Fibroblast of skin of left quadriceps (primary cell): ENCODE results near the gene TIPRL.

Experiments
- DNase-seq, 2 experiments: peaks; one replicate each; pipeline ENCODE4 v3.0.0-alpha.2; 2013; ENCODE audit warnings: low read depth in 2 of 2

The TIPRL gene

GRCh38 chr1:168213349-168213748 lies 34.6 kb downstream of the TIPRL start:
- DNase-seq = no peak

- DNase-seq = no peak
These were observed 37.4 kb downstream of the TIPRL start for GRCh38 chr1:168216171-168216570.

- DNase-seq = no peak
These were observed 38.9 kb downstream of the TIPRL start for GRCh38 chr1:168217664-168218063.

GRCh38 chr1:168218658-168219057 lies 39.9 kb downstream of the TIPRL start:
- DNase-seq = no peak

GRCh38 chr1:168220470-168220871 lies 41.7 kb downstream of the TIPRL start:
- DNase-seq = no peak

- DNase-seq = no peak
These were observed 42.5 kb downstream of the TIPRL start for GRCh38 chr1:168221275-168221674.

- no peak for DNase-seq
These were observed 44.5 kb downstream of the TIPRL start for GRCh38 chr1:168223261-168223660.

- DNase-seq = peak; percentile 68 to 70
These were observed 45.1 kb downstream of the TIPRL start for GRCh38 chr1:168223681-168224540.

GRCh38 chr1:168224991-168225390 lies 46.2 kb downstream of the TIPRL start:
- no peak for DNase-seq

GRCh38 chr1:168225476-168226190 lies 46.9 kb downstream of the TIPRL start, which contains the start of gene SFT2D2:
Gene SFT2D2 (plus strand): TSS chr1:168226004. CDS start chr1:168226080, 76 bp downstream.
- DNase-seq = peak in 1 of 2 experiments; percentile 31

- DNase-seq = no peak
These were observed 48.9 kb downstream of the TIPRL start for GRCh38 chr1:168227620-168228019.

GRCh38 chr1:168229893-168230292 lies 51.1 kb downstream of the TIPRL start:
- no peak for DNase-seq

GRCh38 chr1:168230709-168231108 lies 51.9 kb downstream of the TIPRL start:
- DNase-seq = no peak

- no peak for DNase-seq
These were observed 56.2 kb downstream of the TIPRL start for GRCh38 chr1:168234846-168235547.

GRCh38 chr1:168235548-168235885 lies 56.8 kb downstream of the TIPRL start:
- no peak for DNase-seq

- no peak for DNase-seq
These were observed 57.2 kb downstream of the TIPRL start for GRCh38 chr1:168235937-168236336.

GRCh38 chr1:168236836-168237611 lies 58.3 kb downstream of the TIPRL start:
- DNase-seq = no peak

GRCh38 chr1:168243198-168243597 lies 64.4 kb downstream of the TIPRL start:
- no peak for DNase-seq

GRCh38 chr1:168243636-168244212 lies 65.0 kb downstream of the TIPRL start:
- no peak for DNase-seq

GRCh38 chr1:168245042-168245441 lies 66.3 kb downstream of the TIPRL start:
- DNase-seq = no peak

GRCh38 chr1:168246506-168246905 lies 67.7 kb downstream of the TIPRL start:
- DNase-seq = no peak
